ENCODE measurements around the gene CDC25A. TPM values are rescaled to one million over a fixed set of nuclear protein-coding genes. Genes with fewer than 3 reads are reported as not detected.

Gene CDC25A
- total RNA-seq, 1 experiment from 2014 or later, result 45.4 TPM

- in situ Hi-C loops (cut with HindIII; ENCODE audit: low sequenced_read_pairs), result loop anchor here (25.0 kb wide), 1 partner anchor 165 kb away; no protein-coding TSS in a partner anchor
- no peak for DNase-seq (ENCODE audit: low spot score)
Observed at GRCh38 chr3:48151807-48152427, 36.3 kb downstream of the CDC25A start.

GRCh38 chr3:48151058-48151806, 37.0 kb downstream of the CDC25A start:
- in situ Hi-C loops (cut with HindIII; ENCODE audit: low sequenced_read_pairs), result loop anchor here (25.0 kb wide), 1 partner anchor 164 kb away; no protein-coding TSS in a partner anchor
- DNase-seq (ENCODE audit: low spot score), result peak; percentile 88

- DNase-seq (ENCODE audit: low spot score), result no peak
- in situ Hi-C loops (cut with HindIII; ENCODE audit: low sequenced_read_pairs), result no loop called here
Observed at GRCh38 chr3:48143992-48144391, 44.2 kb downstream of the CDC25A start.

- no peak for DNase-seq (ENCODE audit: low spot score)
- in situ Hi-C loops (cut with HindIII; ENCODE audit: low sequenced_read_pairs), result no loop called here
Observed at GRCh38 chr3:48143567-48143966, 44.6 kb downstream of the CDC25A start.

- in situ Hi-C loops (cut with HindIII; ENCODE audit: low sequenced_read_pairs), result no loop called here
- no peak for DNase-seq (ENCODE audit: low spot score)
Observed at GRCh38 chr3:48142316-48142870, 45.8 kb downstream of the CDC25A start.

- in situ Hi-C loops (cut with HindIII; ENCODE audit: low sequenced_read_pairs), result no loop called here
- no peak for DNase-seq (ENCODE audit: low spot score)
Observed at GRCh38 chr3:48141604-48142137, 46.5 kb downstream of the CDC25A start.

- no peak for DNase-seq (ENCODE audit: low spot score)
- in situ Hi-C loops (cut with HindIII; ENCODE audit: low sequenced_read_pairs), result no loop called here
Observed at GRCh38 chr3:48140936-48141603, 47.1 kb downstream of the CDC25A start.

DNA sequence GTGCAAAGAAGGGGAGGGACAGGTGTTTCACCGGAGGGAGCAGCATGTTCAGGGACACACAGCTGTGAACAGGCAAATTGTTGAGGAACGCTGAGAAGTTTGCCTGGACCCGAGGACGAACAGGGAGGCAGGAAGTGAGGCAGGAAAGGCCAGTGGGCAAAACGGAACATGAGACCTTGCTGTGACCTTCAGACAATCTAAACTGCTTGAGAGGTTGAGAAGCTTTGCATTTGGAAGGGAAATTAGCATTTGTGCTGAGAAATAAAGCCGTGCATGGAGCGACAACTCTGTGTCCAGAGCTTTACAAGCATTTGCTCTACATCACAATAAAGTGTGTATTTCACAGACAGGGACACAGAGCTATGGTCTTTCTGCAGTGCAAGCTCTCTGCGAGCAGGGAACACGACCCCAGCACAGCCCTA, 47.9 kb downstream of the CDC25A start:
- peak; percentile 6 for DNase-seq (ENCODE audit: low spot score)
- in situ Hi-C loops (cut with HindIII; ENCODE audit: low sequenced_read_pairs), result no loop called here

- DNase-seq (ENCODE audit: low spot score), result no peak
- in situ Hi-C loops (cut with HindIII; ENCODE audit: low sequenced_read_pairs), result no loop called here
Observed at GRCh38 chr3:48137425-48137999, 50.7 kb downstream of the CDC25A start.

DNA sequence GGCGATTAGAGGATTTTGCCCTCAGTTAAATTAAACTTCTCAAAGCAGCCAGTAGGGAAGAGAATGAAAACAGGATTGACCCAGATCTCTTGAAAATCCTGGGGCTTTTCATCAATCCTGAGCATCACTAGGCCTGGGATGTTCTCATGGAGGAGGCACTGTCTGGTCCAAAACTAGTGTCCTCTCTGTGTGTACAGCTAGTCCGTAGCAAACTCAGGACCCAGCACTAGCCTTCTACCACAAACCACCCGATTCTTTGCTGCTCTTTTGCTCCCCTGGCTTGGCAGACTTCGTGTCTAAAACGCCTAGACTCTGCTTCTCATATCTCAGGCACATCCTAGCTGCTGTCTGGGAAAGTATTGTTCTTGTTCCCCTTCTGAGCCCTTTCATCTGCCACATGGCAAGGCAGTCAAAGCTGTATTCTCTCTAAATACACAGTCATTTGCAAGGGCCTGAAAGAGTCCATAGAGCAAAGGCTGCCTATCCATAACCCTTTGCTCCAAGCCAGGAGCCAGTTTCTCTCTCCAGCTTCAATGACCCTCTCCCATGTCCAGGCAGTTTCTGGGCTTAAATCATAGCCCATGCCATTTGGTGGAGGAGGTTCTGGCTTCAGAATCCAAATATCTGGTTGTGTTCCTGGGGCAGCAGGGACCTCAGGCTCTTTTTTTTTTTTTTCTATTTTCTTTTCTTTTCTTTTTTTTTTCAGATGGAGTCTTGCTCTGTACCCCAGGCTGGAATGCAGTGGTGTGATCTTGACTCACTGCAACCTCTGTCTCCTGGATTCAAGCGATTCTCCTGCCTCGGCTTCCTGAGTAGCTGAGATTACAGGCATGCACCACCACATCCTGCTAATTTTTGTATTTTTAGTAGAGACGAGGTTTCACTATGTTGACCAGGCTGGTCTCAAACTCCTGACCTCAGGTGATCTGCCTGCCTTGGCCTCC, 52.4 kb downstream of the CDC25A start:
- in situ Hi-C loops (cut with HindIII; ENCODE audit: low sequenced_read_pairs), result no loop called here
- no peak for DNase-seq (ENCODE audit: low spot score)

DNA sequence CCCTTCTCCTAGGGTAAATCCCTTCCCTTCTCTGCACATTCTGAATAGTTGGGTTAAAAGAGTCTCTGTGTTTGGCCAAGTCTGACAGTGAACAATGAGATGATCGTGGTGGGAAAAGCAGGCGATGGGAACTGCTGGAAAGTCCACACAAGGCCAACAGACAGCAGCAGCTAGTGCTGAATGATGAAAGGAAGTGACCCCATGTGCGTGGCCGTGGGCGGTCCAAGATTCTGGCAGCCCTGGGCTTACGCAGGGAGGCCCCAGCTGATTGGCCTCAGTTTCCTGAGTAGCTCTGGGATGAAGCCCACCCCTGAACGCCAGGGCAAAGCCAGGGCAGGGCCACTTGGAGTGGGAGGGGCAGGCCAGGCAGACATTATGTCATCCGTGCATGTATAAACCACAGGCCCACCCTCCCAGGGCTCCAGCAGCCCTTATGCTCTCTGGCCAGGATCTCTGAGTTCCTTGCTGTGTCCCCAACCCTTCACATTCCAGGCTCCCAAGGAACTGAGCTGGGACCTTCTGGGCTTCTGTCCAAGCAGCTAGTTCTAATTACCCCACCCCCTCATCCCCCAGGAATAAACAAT, 57.8 kb downstream of the CDC25A start:
- DNase-seq (ENCODE audit: low spot score), result no peak
- in situ Hi-C loops (cut with HindIII; ENCODE audit: low sequenced_read_pairs), result no loop called here

DNA sequence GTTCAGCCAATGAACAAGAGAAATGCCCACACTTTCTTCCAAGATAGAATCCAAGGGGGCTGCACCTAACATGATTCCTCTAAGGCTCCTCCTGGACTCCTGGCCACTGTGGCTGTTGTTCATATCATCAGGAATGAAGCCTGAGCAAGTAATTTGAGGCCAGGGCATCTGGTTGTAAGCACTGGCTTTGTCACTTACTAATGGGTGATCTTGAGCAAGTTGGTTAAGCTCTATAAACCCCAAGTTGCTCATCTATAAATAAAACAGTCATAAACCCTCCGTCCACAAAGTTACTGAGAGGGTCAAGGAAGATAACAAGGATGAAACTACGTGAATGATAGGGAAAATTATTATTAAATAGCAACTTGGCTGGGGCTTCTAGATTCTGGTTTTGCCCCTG, 58.3 kb downstream of the CDC25A start:
- in situ Hi-C loops (cut with HindIII; ENCODE audit: low sequenced_read_pairs), result no loop called here
- DNase-seq (ENCODE audit: low spot score), result no peak

DNA sequence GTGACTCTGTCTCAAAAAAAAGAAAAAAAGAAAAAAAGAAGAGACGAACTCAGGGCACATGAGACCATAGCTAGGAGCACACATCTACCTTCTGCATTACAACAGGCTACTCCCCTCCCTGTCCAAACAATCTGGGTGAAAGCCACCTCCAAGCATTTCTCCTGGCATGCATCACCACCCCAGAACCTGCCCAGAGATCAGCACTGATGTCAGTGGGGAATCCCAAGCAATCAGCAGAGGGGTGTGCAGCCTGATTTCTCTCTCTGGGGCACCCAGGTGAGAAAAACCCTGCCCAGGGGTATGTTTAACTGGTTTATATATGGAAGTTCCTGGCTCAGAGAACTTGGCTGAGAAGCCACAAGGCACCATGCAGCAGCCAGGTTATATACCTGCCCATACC, 59.4 kb downstream of the CDC25A start:
- DNase-seq (ENCODE audit: low spot score), result no peak
- in situ Hi-C loops (cut with HindIII; ENCODE audit: low sequenced_read_pairs), result no loop called here

- no peak for DNase-seq (ENCODE audit: low spot score)
- in situ Hi-C loops (cut with HindIII; ENCODE audit: low sequenced_read_pairs), result no loop called here
Observed at GRCh38 chr3:48125886-48126622, 62.2 kb downstream of the CDC25A start.

- in situ Hi-C loops (cut with HindIII; ENCODE audit: low sequenced_read_pairs), result no loop called here
- DNase-seq (ENCODE audit: low spot score), result no peak
Observed at GRCh38 chr3:48125013-48125705, 63.1 kb downstream of the CDC25A start.

- no peak for DNase-seq (ENCODE audit: low spot score)
- in situ Hi-C loops (cut with HindIII; ENCODE audit: low sequenced_read_pairs), result no loop called here
Observed at GRCh38 chr3:48123346-48123745, 64.9 kb downstream of the CDC25A start.

- in situ Hi-C loops (cut with HindIII; ENCODE audit: low sequenced_read_pairs), result no loop called here
- DNase-seq (ENCODE audit: low spot score), result no peak
Observed at GRCh38 chr3:48122504-48122903, 65.7 kb downstream of the CDC25A start.

Measured in G401 (cell line).